ENCODE data around the gene KRT23. TPM values are rescaled to one million over a fixed set of nuclear protein-coding genes. Genes with fewer than 3 reads are reported as not detected.

The KRT23 gene
- polyA plus RNA-seq, 12 donors: 0.12 to 25.1 (median 0.44) TPM; not detected in 3

DNA sequence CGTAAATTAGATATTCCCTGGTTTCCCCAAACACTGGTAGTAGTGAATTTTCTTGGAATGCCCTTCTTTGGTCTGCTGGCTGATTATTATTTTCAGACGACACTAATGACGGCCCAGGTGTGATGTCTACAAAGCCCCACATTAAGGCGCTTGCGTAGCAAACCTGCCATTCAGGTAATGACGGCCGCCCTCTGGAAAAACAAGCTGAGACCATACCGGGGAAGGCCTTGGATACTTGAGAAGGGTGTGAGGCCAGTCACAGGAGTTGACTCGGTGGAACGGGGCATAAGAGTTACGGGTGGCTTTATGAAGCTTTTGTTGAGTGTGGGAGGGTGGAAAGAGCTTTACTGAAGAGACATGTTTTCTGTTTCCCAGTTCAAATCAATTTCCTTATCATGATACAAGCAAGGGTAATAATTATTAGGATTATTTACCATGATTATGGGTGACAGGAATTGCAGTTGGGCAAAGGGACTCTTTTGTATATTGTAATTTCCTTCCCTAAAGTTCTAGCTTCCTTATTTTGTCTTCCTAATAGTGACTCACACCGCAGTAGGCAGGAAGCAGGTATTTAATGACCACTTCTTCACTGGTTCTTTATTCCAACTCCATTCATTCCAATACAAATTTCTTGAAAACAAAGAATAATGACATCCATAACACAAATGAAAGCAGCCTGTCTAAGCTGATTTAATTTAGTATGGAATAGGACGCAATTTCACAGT lies 24.8 kb downstream of the KRT23 start:
- no peak for DNase-seq

DNA sequence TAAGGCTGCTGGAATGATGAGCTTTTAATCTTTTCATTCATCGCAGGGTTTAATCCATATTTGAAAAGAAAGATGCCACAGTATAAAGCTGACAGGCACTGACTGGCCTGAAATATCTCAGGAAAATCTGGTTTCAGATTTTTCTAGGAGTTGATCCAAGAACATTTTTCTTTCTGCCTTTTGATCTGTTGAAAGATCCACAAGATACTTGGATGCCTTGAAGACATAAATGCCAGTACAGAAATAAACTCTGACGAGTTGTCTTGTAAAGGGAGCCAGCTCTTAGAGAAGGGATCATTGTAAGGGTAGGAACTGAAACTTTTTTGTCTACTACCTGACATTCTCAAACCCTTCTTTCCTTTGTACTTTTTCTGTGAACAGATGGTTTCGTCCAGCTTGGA lies 27.0 kb downstream of the KRT23 start:
- peak; percentile 18 for DNase-seq

DNA sequence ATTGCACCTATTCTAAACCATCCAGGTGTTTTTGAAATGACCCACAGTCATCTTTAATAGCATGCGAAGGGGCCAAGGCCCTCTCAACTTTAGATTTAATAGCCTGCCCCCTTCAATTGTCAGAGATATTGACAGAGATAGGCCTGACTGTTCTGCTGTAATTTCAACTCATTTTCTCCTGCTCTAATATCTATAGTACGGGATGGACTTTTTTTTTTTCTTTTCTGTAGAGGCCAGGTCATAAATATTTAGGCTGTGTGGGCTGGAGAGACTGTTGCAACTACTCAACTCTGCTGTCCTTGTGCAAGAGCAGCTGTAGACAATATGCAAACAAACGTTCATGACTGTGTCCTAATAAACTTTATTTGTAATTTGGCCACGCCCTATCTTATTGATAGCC lies 27.7 kb downstream of the KRT23 start:
- DNase-seq: no peak

DNA sequence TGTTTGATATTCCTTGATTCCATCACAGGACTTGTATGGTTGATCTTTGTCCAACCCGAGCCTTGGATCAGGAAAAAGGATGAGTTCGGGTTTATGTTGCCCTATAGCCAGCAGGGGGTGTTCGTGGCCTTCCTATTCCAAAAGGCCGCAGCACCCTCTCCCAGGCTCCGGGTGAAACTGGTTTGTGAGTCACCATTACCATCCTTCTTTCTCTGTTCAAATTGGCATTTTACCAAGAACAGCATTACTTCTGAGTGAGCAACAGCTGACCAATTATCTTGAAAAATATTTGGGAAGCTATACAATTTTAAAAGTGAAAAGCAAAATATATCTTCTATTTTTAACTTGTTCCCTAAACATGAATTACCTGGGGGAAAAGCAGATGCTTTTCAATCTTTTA lies 28.1 kb downstream of the KRT23 start:
- DNase-seq: peak; percentile 76

DNA sequence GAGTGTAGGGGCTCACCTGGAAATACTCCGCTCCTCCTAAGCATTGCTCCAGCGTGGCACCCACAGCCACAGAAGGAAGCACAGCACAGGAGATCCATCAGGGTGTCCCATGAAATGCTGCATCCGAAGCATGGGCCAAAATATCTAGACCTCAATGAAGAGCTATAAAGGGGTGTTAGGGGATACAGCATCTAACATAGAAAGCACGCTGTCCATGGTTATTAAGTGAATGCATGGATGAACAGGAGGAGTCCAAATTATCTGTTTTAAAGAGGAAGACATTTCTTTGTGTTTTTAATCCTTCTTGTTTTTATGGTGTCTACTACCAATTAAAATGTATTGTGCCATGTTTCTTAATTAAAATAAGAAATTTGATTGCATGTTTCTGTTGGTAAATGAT lies 30.8 kb downstream of the KRT23 start:
- DNase-seq: no peak

DNA sequence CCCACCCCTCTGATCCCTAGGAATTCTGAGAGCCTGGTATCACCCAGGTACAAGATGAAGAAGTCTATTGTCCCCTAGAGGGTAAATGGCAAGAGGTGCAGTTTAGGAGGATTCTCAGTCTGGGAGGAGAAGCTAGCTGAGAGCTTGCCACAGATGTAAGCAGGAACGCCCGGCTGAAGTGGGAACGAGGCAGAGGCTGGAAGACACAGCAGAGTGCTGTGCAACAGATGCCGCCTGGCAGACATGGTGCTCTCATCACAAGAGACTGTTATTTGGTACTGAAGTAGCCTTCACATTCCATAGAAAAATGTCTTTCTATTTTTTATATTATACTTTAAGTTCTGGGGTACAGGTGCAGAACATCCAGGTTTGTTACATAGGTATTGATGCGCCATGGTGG lies 32.1 kb downstream of the KRT23 start:
- DNase-seq: no peak

DNA sequence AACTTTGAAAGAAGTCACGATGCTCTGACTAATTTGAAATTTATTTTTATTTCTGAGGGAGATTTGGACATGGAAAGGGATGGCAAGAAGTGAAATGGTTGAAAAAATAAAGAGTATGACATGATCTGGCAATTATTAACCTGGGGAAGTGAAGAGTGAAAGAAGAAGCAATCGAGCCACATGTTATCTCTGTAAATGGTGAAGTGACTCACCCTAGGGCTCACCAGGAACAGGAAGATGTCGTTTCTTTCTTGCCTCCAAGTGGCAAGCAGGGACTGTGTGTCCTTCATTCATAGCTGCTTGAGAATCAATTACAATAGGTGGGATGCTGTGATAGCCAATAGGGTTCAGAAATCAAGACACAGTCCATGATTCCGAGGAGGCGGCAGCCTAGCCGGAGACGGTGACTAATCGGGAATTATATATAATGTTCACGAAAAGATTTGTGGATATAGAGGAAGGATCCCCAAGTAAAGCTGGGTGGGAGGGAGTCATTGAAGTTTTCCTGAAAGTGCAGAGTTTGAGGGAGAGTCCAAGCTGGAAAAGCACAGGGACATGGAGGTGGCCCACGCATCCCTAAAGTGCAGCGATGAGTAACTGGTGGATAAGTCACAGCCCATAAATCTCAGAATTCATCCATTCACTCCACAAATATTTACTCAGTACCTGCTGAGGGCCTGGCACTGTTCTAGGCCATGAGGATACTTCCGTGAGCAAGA lies 34.2 kb downstream of the KRT23 start:
- no peak for DNase-seq

DNA sequence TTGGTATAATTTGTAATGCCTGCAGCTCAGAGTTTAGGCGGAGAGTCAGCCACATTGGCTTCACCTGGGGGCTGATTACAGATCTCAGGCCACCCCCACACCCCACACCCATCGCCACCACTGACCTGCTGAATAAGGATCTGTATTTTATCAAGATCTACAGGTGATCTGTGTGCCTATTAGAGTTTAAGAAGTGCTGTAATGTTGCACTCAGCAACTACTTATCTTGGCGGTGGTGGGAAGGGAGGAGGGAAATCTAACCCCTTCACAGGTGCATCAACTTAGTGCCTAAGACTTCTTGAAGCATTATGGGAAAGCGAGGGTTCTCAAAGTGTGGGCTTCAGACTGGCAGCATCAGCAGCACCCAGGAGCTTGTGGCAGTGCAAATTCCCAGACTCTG lies 34.9 kb downstream of the KRT23 start:
- no peak for DNase-seq

DNA sequence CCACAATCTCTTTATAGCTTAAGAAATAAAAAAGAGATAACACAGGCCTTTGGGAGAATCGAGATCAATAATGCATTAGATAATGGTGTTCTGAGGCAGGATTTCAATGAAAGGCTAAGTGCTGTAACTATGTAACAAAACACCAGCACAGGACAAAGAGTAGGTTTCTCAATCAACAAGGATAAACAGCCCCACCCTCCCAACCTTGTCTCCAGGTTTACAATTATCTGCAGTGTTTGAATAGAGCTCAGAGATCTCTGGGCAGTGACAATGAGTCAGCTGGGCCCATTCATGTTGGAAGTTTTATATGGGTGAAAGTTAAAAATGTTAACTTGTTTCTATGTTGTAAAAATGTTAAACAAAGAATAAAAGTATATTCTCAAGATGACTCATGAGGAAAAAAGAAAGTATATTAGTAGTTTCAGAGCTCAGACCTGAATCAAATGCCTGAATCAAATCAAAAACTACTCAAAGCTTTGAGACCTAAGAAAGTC lies 35.4 kb downstream of the KRT23 start:
- DNase-seq: no peak

DNA sequence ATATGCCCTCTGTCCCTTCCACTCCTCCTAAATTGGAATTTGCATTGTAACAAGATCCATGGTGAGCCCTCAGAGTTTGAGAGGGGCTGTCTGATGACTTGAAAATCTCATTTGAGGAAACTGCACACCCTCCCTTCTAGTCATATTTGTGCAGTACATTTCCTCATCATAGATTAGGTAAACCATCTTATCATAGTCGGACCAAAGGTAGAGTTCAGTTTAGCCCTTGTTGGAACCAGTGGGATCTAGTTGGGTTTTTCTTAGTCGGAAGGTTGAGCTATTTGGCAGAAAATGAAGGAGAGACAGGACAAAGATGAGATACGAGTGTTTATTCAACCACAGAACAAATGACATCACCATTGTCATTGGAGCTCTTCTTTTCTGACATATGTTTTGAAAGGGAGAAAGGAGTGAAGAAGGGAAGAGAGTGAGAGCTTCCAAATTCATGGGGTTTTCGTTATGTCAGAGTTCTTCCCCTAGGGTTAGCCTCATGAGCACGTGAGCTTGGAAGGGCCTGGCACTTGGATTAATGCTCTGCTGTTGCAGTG lies 36.6 kb downstream of the KRT23 start:
- no peak for DNase-seq

DNA sequence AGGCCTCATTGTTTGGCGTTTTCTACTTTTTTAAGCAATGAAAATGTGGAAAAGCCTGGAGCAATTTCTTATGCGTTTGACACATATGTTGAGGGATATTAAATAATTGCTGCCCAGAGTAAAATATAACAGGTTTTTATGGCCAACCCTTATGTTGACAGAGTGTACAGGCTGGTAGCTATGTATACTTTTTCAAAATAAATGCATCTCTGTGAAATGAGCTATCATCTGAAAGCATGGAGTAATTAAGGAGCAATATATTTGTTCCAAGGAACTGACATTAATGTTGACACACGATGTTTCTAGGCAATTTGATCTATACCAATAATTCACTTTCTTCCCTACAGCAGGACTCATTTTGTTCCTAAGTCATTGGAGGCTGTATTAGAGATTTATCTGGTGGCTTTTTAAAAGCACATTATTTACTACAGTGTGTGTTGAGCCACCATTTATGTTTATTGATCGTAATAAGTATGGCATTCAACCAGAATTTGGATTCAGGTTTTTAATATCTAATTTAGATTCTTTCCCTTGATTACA lies 40.5 kb downstream of the KRT23 start:
- no peak for DNase-seq

DNA sequence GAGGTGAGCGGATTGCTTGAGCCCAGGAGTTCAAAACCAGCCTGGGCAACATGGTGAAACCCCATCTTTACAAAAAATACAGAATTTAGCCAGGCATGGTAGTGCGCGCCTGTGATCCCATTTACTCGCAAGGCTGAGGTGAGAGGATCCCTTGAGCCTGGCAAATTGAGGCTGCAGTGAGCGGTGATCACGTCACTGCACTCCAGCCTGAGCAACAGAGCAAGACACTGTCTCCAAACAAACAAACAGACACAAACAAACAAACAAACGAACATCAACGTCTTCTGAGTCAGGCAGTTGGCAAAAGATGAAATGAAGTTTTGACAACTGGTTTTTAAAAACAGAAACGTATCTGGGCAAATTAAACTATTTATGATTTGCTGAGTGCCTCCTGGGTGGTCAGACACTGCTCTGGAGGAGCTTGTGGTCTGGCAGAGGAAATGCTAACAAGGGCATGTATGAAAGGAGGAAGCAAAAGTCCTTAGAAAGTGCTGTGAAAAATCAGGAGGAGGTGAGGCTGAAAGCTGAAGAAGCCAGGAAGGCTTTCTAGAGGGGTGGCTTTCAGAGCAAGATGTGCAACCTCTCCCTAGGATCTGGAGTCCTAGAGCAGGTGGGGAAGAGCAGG lies 42.2 kb downstream of the KRT23 start:
- DNase-seq: no peak

DNA sequence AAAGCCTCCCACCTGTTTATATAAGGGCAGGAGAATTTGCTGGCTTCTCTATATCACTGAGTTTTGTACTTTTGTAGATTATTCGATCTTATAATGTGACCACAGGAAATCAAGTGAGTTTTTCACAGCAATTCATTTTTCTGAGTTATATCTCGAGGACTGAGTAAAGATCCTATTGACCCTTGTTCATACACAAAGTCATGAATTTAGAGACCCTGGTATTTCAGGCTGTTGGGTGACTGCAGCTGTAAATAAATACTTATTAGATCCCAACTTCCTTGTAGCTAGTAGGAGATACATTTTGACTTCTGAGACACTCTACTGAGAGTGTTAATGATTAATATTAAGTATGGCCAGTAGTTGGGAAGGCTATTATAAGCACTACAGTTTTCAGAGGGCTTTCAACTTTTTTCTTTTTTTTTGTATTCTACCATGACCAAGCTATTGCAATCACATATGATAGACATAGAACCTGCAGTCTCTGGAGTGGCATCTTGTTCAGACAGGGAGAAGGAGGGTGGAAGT lies 49.2 kb downstream of the KRT23 start:
- DNase-seq: no peak

DNA sequence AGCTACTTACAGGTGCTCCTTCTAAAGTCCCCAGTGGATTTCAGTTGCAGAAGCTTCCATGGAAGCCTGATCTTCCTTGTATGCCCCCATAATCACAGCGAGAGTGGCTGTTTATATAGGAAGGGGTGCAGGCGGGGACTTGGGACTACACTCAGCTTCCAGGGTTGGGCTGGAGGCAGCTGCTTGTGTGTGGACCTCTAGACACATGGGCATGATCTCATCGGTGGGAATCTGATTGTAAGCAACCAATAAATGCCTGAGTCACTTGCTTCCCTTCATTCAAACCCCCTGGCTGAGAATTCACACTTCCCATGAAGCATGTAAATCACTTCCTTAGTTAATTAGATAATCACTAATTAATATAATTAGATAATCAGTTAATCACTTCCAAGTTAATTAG lies 51.4 kb downstream of the KRT23 start:
- DNase-seq: no peak

DNA sequence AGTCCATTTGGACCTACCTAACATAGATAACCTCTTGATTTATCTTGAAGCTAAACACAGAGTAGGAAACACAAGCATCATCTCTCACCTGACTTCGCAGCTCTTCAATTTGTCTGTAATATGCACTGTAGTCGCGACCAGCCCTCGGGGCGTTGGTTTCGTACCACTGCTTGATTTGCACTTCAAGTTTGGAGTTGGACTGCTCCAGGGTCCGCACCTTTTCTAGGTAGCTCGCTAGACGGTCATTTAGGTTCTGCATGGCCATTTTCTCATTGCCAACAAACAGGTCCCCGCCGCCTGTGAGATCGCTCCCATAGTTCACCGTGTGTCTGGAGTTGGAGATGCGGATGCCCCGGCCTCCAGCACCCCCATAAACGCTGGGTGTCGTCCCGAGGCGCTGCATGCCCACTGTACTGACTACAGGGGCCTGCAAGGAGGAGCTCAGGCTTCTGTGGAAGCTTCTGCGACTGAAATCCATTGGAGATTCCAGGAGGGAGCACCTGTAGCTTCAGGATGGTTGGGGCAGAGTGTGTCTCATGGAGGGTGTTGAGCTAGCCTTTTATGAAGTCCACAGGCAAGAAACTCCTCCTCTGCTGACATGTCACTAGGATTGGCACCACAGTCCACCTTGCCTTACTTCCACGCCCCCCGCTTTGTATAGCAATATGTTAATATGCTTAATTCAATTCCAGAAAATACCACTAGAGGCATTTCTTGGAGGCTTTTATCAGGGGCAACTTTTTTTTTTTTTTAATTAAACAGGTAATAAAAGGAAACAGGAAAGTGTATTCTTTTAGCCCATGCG lies 52.5 kb downstream of the KRT23 start, which contains the start of gene KRT20:
TSS of gene KRT20 (minus strand) at position 535 of the 805 bp plus-strand sequence. CDS start at position 478, 57 bp downstream.
- DNase-seq: no peak

DNA sequence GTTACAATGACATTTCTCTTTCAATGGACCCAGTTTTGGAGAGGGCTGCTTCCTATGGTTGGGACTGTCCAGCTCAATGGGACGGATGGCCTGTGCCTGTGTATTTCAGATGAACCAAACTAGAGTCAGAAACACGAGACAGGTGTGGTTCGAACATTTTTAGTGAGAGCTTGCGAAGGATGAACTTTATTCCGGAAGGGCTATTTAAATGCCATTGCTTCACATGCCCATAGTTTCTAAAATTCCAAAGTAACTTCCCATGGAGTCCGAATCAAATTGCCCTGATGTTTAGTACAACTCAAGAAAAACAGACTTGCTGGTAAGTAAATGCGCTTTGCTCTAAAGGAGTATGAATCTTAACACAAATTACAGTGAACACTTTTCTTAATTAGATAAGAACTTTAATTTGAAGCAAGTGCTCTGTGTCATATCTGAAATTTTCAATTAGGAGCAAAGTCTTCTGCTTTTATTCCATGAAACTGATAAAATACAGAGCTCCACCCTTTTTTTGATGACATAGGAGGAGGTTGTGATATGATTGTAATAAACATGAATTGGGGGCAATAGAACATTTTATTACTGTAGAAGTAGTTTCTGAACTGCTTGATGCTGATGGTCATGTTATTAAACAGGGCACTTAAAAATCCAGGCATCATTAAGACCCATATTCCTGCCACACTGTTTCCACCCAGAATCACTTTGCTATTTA lies 53.7 kb downstream of the KRT23 start:
- DNase-seq: no peak

DNA sequence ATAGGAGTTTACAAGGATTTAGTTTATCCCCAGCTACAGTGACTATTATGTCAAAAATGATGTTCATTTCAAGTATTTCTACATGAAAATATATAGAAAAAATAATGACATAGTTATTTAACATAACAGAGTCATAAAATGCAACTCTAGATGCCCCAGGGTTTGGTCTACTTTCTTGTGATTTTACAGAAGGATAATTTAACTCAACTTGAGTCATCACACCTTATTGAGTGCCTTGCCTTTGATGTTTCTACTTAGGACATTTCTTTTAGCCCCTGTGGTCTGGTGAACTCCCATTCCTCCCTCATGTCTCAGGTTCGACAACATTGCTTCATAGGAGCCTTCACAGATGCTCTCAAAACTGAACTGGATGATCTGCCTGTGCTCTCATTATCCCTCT lies 54.4 kb downstream of the KRT23 start:
- no peak for DNase-seq

DNA sequence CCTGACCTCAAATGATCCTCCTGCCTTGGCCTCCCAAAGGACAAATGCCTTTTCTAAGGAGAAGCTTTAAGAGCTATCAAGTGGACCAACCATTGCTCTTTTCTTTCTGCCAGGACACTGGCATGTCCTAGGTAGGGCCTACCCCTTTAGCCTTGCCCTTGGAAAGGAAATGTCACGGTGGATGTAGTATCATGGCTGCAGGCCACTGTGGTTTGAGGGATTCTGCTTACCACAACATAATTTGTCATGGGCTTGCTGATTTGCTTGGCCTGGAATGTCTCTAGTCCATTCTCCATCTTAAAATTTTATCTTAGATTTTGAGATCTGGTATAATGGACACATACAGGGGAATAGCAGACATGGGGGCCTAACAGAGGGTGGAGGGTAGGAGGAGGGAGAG lies 58.4 kb downstream of the KRT23 start:
- no peak for DNase-seq

DNA sequence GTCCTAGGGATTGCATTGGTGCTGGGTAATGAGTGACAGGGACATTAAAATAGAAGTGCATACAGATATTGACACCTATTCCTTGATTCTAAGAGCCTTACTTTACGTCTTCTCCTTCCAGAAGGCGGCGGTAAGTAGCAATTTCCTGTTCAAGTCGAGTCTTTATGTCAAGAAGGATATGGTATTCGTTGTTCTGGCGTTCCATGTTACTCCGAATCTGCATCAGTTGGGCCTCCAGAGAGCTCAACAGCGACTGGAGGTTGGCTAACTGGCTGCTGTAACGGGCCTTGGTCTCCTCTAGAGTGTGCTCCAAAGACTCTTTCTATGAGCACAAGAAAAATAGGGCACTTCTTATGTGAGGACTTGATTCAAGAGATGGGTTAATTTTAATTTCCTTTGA lies 59.4 kb downstream of the KRT23 start:
- no peak for DNase-seq

DNA sequence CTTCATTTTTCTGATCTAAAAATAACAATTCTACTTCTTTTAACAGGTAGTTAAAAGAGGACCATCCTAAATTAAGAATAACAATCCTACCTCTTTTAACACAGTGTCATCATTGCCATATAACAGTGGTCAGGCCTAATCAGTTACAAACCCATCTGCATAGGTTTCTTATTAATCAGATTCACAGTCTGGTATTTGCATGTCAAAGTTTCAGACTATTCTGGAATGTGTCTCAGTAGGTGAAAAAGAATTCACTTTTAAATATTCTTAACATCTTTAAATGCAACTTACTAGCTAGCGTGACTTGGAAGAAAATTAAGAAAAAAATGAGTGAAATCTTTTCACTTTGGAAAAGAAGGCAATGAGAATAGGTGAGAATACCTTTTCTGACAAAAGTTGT lies 63.6 kb downstream of the KRT23 start:
- no peak for DNase-seq
